Stimulated activated naive CD8-positive, alpha-beta T cell treated with anti-CD3 and anti-CD28 coated beads, Interleukin-15, amount 100 ng/mL, for 72 hours (primary cell): ENCODE data around the gene VTA1.
A peak's percentile ranks its signal among the peaks of the same experiment; 100 is the strongest.
"Not testable (repeated sequence)": the region's sequence is repeated elsewhere in the genome, so short reads cannot be mapped to it uniquely, and the experiment has no call there.

Experiments used
- ATAC-seq: fragments of 150-1000 bp; cut with Tn5 transposase; 2 replicates; pipeline ENCODE4 v1.10.0; 2021; ENCODE audit warnings: mild to moderate bottlenecking, moderate library complexity
- DNase-seq, 2 donors: peaks; one replicate each; pipeline ENCODE4 v3.0.0; 2021 to 2022
- H3K27ac Mint-ChIP-seq, 2 donors: one replicate each; pipeline ENCODE4 v1.8.0; 2022; ENCODE audit warnings: mild to moderate bottlenecking in 2 of 2, mixed read lengths in 2 of 2, moderate library complexity in 2 of 2
- H3K27me3 Mint-ChIP-seq: one replicate; pipeline ENCODE4 v1.8.0; 2022; ENCODE audit warnings: mixed read lengths
- H3K4me1 Mint-ChIP-seq: one replicate; pipeline ENCODE4 v1.8.0; 2022; ENCODE audit warnings: mild to moderate bottlenecking, mixed read lengths
- H3K4me3 Mint-ChIP-seq, 2 donors: one replicate each; pipeline ENCODE4 v1.8.0; 2022; ENCODE audit warnings: mild to moderate bottlenecking in 2 of 2, mixed read lengths in 2 of 2, moderate library complexity in 1 of 2
- H3K9me3 Mint-ChIP-seq, 2 donors: one replicate each; pipeline ENCODE4 v1.8.0; 2022; ENCODE audit warnings: mixed read lengths in 2 of 2

Gene VTA1

DNA sequence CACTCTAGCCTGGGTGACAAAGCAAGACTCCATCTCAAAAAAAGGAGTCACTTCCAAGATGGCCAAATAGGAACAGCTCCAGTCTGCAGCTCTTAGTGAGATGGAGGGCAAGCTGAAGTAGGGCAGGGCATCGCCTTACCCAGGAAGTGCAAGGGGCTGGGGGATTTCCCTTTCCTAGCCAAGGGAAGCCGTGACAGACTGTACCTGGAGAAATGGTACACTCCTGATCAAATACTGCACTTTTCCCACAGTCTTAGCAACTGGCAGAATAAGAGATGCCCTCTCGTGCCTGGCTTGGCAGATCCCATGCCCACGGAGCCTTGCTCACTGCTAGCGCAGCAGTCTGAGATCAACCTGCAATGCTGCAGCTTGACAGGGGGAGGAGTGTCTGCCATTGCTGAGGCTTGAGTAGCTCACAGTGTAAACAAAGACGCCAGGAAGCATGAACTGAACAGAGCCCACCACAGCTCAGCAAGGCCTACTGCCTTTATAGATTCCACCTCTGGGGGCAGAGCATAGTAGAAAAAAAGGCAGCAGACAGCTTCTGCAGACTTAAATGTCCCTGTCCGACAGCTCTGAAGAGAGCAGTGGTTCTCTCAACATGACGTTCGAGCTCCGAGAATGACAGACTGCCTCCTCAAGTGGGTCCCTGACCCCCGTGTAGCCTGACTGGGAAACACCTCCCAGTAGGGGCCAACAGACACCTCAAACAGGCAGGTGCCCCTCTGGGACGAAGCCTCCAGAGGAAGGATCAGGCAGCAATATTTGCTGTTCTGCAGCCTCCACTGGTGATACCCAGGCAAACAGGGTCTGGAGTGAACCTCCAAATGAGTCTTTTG, 85.4 kb downstream of the VTA1 start:
- H3K27ac Mint-ChIP-seq, result peak overlapping the region in 1 of 2 donors; percentile 63
- H3K4me1 Mint-ChIP-seq, result peaks cover 16% of the 10 kb centered on the region
- DNase-seq (peak; percentile 62 to 71), ATAC-seq (peak; percentile 95)
- not testable (repeated sequence) for H3K27me3 Mint-ChIP-seq
- peaks cover 10 to 11% of the 10 kb centered on the region in 2 donors for H3K9me3 Mint-ChIP-seq
- H3K4me3 Mint-ChIP-seq, result peak overlapping the region; percentile 71 to 79

DNA sequence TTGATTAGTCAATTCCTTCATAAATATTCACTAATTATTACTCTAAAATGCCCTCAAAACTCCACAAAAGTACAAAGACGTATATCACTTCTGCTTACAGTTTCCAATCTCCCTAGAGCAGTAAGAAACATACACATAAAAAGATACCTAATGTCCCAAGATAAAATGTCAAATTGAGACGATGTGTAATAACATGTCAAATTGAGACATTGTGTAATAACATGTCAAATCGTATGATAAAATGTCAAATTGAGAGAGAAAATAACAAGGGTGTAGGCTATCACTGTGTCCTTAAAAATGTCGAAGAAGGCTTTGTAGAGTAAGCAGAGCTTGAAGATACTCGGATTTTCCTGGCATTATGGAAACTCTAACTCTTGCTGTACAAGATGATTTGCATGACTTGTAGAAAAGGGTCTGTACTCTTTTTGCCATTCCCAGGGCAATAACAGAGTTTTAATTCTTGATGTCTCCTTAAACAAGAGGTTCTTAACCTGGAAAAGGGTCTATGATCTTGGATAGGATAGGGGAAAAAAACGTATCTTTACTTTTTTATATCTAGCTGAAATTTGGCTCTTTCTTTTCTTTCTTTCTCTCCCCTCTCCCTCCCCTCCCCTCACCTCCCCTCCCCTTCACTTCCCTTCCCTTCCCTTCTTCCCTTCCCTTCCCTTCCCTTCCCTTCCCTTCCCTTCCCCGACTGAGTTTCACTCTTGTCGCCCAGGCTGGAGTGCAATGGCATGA, 87.1 kb downstream of the VTA1 start:
- Mint-ChIP-seq H3K4me3 (no peak overlapping the region), H3K9me3 (peaks cover 0 to 7% of the 10 kb centered on the region in 2 donors), H3K4me1 (peaks cover 16% of the 10 kb centered on the region), H3K27me3 (no peaks in the 10 kb centered on the region), H3K27ac (no peak overlapping the region)
- no peak for ATAC-seq
- no peak for DNase-seq

- ATAC-seq (no peak), DNase-seq (no peak)
- Mint-ChIP-seq H3K27me3 (no peaks in the 10 kb centered on the region), H3K9me3 (peaks cover 0 to 1% of the 10 kb centered on the region in 2 donors), H3K27ac (no peak overlapping the region), H3K4me1 (peaks cover 16% of the 10 kb centered on the region), H3K4me3 (no peak overlapping the region)
Observed at GRCh38 chr6:142235272-142235671, 88.2 kb downstream of the VTA1 start.

- DNase-seq, result no peak
- Mint-ChIP-seq H3K4me3 (no peak overlapping the region), H3K27me3 (no peaks in the 10 kb centered on the region), H3K4me1 (peaks cover 16% of the 10 kb centered on the region), H3K9me3 (no peaks in the 10 kb centered on the region), H3K27ac (no peak overlapping the region)
- ATAC-seq, result no peak
Observed at GRCh38 chr6:142235791-142236190, 88.7 kb downstream of the VTA1 start.

DNA sequence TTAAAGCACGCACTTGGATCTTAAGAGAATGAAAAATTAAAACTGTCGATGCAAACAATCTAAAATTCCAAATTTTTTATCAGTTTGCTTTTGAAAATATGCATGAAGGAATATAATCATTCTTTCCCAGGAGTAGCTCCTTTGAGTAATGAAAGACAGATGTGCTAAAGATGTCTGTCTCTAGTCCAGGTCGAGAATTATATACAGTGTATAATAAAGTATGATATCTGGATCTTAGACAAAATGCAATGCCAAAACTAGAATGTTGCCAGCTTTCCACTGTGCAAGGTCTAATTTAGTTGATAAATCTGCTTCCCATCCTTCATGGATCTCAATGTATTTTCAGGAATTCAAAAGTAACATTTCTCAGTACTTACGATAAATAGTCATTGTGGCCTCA, 89.6 kb downstream of the VTA1 start:
- Mint-ChIP-seq H3K27ac (no peak overlapping the region), H3K27me3 (no peaks in the 10 kb centered on the region), H3K9me3 (no peaks in the 10 kb centered on the region), H3K4me1 (peaks cover 16% of the 10 kb centered on the region), H3K4me3 (no peak overlapping the region)
- DNase-seq, result no peak
- no peak for ATAC-seq

DNA sequence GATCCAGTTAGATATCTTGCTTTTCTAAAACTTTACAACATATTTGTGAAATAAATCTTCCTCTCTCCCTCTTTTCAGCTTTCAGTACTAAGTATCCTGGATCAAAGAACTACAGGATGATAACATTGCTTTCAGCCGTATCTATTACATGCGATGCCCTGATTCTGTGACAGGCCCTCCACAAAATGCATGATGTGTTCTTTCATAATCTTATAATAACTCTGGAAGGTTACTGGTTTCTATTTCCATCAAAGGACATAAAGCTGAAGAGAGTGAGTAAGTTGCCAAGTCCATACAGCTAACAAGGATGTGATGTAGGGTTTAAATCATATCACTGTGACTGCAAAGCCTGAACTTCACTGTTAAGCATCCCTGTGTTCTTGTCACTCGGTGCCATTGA, 91.8 kb downstream of the VTA1 start:
- H3K4me3 Mint-ChIP-seq, result no peak overlapping the region
- no peaks in the 10 kb centered on the region for H3K27me3 Mint-ChIP-seq
- DNase-seq (no peak), ATAC-seq (no peak)
- H3K27ac Mint-ChIP-seq, result no peak overlapping the region
- no peaks in the 10 kb centered on the region for H3K9me3 Mint-ChIP-seq
- H3K4me1 Mint-ChIP-seq, result no peaks in the 10 kb centered on the region

DNA sequence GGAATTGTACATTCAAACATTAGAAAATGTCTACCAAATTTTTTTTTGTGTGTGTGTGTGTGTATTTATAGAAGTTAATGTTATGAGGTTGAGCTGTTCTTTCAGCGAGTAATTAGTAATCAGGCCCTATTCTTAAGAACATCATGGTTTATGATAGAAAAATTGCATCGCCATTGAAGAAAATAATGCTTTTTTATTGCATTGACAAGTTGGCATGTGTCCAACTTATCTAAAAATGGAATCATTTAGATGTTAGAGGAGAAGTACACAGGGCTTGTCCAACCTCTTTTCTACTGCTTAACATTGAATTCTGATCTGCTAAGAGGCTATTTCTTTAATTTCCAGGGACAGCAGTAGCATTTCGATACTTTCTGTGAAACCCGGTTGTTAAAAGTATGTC, 93.1 kb downstream of the VTA1 start:
- DNase-seq (no peak), ATAC-seq (no peak)
- no peaks in the 10 kb centered on the region for H3K27me3 Mint-ChIP-seq
- H3K27ac Mint-ChIP-seq, result no peak overlapping the region
- no peak overlapping the region for H3K4me3 Mint-ChIP-seq
- no peaks in the 10 kb centered on the region for H3K4me1 Mint-ChIP-seq
- no peaks in the 10 kb centered on the region for H3K9me3 Mint-ChIP-seq

DNA sequence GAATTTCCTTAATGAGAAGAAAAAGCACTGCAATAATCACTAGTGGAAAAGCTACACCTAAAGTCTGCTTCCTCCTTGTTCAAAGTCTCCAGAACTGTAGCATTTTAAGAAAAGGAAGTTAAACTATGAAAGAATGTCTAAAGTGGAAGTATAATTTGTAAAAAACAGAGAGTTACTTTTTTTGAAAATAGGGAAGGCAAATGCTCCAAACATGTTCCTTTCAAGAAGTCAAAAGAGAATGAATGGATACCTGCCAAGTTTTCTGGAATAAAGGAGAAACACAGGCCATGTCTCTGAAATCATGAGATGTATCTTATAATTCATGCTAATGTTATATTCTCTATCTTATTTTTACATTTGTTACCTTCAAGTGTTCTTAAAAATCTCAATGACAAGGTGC, 94.0 kb downstream of the VTA1 start:
- H3K27me3 Mint-ChIP-seq, result no peaks in the 10 kb centered on the region
- ATAC-seq (no peak), DNase-seq (no peak)
- no peak overlapping the region for H3K4me3 Mint-ChIP-seq
- H3K27ac Mint-ChIP-seq, result no peak overlapping the region
- H3K9me3 Mint-ChIP-seq, result no peaks in the 10 kb centered on the region
- H3K4me1 Mint-ChIP-seq, result no peaks in the 10 kb centered on the region

DNA sequence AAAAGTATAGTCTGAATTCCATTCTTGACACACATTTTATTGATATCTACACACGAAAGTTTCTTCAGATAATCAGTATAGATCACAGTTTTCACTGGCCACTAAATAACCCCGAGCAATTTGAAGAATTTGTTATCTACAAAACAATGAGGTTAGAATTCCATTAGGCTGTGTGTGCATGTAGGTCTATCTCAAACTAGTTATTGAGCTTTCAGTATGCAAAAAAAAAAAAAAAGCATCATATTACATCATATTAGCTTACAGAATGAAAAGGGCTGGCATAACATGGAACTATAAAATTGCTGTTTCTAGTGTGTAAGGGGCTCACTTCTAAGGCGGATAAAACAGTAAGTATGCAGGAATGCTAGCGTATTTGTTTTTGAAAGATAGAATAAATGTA, 95.2 kb downstream of the VTA1 start:
- Mint-ChIP-seq H3K4me3 (no peak overlapping the region), H3K4me1 (no peaks in the 10 kb centered on the region), H3K27me3 (no peaks in the 10 kb centered on the region), H3K27ac (no peak overlapping the region), H3K9me3 (no peaks in the 10 kb centered on the region)
- DNase-seq (no peak), ATAC-seq (no peak)

- ATAC-seq (no peak), DNase-seq (no peak)
- Mint-ChIP-seq H3K4me3 (no peak overlapping the region), H3K27me3 (no peaks in the 10 kb centered on the region), H3K27ac (no peak overlapping the region), H3K4me1 (no peaks in the 10 kb centered on the region), H3K9me3 (no peaks in the 10 kb centered on the region)
Observed at GRCh38 chr6:142246960-142247359, 99.9 kb downstream of the VTA1 start.

- ATAC-seq, result no peak
- DNase-seq, result no peak
- Mint-ChIP-seq H3K4me1 (no peaks in the 10 kb centered on the region), H3K27ac (no peak overlapping the region), H3K4me3 (no peak overlapping the region), H3K27me3 (no peaks in the 10 kb centered on the region), H3K9me3 (no peaks in the 10 kb centered on the region)
Observed at GRCh38 chr6:142249266-142249665, 102.2 kb downstream of the VTA1 start.

DNA sequence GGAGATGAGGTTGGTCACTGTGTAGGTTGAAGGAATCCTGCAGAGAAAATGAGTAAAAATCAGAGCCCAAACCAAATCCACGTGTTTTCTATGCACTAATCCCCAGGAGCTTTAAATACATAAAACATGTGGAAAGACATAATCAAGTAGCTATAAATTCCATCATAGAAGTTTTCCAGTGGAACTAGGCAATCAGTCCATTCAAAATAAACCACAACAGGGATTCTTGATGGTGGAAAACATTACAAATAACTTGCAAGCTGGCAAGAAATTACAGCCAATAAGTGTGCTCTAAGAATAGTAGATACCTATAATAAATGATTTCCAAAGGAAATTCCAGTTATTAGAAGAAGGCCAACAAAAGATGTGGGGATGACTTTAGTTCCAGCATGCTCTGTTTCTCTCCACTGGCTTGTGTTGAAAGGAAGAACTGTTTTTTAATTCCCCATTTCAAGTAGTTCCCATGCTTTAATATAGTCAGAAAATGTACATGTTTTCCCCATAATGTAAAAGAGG, 104.9 kb downstream of the VTA1 start:
- no peak for ATAC-seq

GRCh38 chr6:142254513-142254912, 107.5 kb downstream of the VTA1 start:
- no peak overlapping the region for H3K27ac Mint-ChIP-seq

More for the DNA sequence above, 104.9 kb downstream of the VTA1 start:
- Mint-ChIP-seq H3K9me3 (no peaks in the 10 kb centered on the region), H3K4me1 (no peaks in the 10 kb centered on the region), H3K27ac (no peak overlapping the region), H3K4me3 (no peak overlapping the region), H3K27me3 (no peaks in the 10 kb centered on the region)
- DNase-seq, result no peak

GRCh38 chr6:142255785-142256184, 108.7 kb downstream of the VTA1 start:
- no peaks in the 10 kb centered on the region for H3K9me3 Mint-ChIP-seq
- H3K27ac Mint-ChIP-seq, result no peak overlapping the region
- DNase-seq (no peak), ATAC-seq (no peak)
- no peaks in the 10 kb centered on the region for H3K27me3 Mint-ChIP-seq
- H3K4me1 Mint-ChIP-seq, result no peaks in the 10 kb centered on the region
- H3K4me3 Mint-ChIP-seq, result no peak overlapping the region

More at GRCh38 chr6:142254513-142254912, 107.5 kb downstream of the VTA1 start:
- DNase-seq (no peak), ATAC-seq (no peak)
- no peaks in the 10 kb centered on the region for H3K4me1 Mint-ChIP-seq
- no peaks in the 10 kb centered on the region for H3K27me3 Mint-ChIP-seq
- H3K4me3 Mint-ChIP-seq, result no peak overlapping the region
- no peaks in the 10 kb centered on the region for H3K9me3 Mint-ChIP-seq

DNA sequence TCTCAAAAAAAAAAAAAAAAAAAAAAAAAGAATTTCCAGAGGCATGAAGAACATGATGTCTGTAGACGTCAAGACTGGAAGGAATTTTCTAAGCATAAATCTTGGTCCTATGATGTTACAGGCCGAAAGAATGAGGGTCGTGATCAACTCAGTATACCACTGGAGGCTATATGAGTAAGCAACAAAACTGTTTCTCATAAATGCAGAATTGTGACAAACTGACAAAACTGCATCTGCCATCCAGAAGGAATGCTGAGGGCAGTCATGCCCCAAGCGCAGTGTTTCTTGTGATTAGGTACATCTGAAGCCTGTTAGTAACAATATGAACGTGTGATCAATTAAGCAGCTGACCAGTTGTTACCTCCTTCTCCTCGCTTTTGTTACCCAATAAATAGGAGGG, 111.2 kb downstream of the VTA1 start:
- Mint-ChIP-seq H3K27me3 (no peaks in the 10 kb centered on the region), H3K9me3 (no peaks in the 10 kb centered on the region), H3K4me3 (no peak overlapping the region), H3K4me1 (no peaks in the 10 kb centered on the region), H3K27ac (no peak overlapping the region)
- DNase-seq (no peak), ATAC-seq (no peak)

GRCh38 chr6:142258757-142259156, 111.7 kb downstream of the VTA1 start:
- Mint-ChIP-seq H3K4me3 (no peak overlapping the region), H3K27me3 (no peaks in the 10 kb centered on the region), H3K9me3 (no peaks in the 10 kb centered on the region), H3K27ac (no peak overlapping the region), H3K4me1 (no peaks in the 10 kb centered on the region)
- DNase-seq, result no peak
- no peak for ATAC-seq
